H1 (cell line): Measurements from ENCODE around the gene SDHAF4. TPM values are rescaled to one million over a fixed set of nuclear protein-coding genes. Genes with fewer than 3 reads are reported as not detected.

Experiments used
- CTCF ChIA-PET: fragments of 300-600 bp; sonication (Branson Sonifier 250); formaldehyde crosslinking; loops from one replicate; lab custom pipeline; 2021; ENCODE audit not compliant: partially characterized antibody; lab: Charles Lee
- POLR2A ChIA-PET: fragments of 300-600 bp; sonication (Branson Sonifier 250); formaldehyde crosslinking; loops from one replicate; lab custom pipeline; 2021; ENCODE audit warnings: inconsistent platforms; ENCODE audit not compliant: partially characterized antibody; lab: Charles Lee
- DNase-seq, 2 experiments: peaks; one replicate each; pipeline versions ENCODE4 v3.0.0 to v3.0.0-alpha.2; 2010 to 2022; ENCODE audit warnings: low spot score in 2 of 2, low read depth in 1 of 2, mixed read lengths in 1 of 2
- FAIRE-seq: peaks from 2 replicates; lab custom pipeline; 2011; peaks lifted over from hg19 to GRCh38; lab: Jason Lieb, UNC
- H2AFZ ChIP-seq: 2 replicates; pipeline ENCODE4 v1.8.1; 2012; ENCODE audit warnings: low read length, inconsistent platforms
- H2AK5ac ChIP-seq: 2 replicates; pipeline ENCODE4 v1.6.1; 2013; ENCODE audit warnings: low read depth, low read length
- H2BK120ac ChIP-seq: replicated peaks from 2 replicates; pipeline ENCODE3; 2013; ENCODE audit warnings: low read depth, low read length, inconsistent platforms
- H2BK12ac ChIP-seq: 2 replicates; pipeline ENCODE4 v1.6.1; 2013; ENCODE audit warnings: low read depth, low read length
- H2BK15ac ChIP-seq: 2 replicates; pipeline ENCODE4 v1.6.1; 2013; ENCODE audit warnings: low read length
- H2BK20ac ChIP-seq: 2 replicates; pipeline ENCODE4 v1.6.1; 2013; ENCODE audit warnings: low read length
- H2BK5ac ChIP-seq: 2 replicates; pipeline ENCODE4 v1.6.1; 2013; ENCODE audit warnings: low read depth, low read length
- H3K14ac ChIP-seq: 2 replicates; pipeline ENCODE4 v1.6.1; 2013; ENCODE audit warnings: inconsistent platforms; ENCODE audit not compliant: insufficient read length
- H3K18ac ChIP-seq: 2 replicates; pipeline ENCODE4 v1.6.1; 2013; ENCODE audit warnings: low read length; ENCODE audit errors: extremely low read depth
- H3K23ac ChIP-seq: 2 replicates; pipeline ENCODE4 v1.6.1; 2013; ENCODE audit warnings: inconsistent platforms; ENCODE audit not compliant: insufficient read length
- H3K23me2 ChIP-seq: 2 replicates; pipeline ENCODE4 v1.6.1; 2013; ENCODE audit warnings: low read depth, low read length
- H3K27ac ChIP-seq: 2 replicates; pipeline ENCODE4 v1.6.1; 2011; ENCODE audit warnings: low read depth, low read length, inconsistent platforms
- H3K27me3 ChIP-seq, 4 experiments: replicated peaks in 1 of 4; 1 replicate in 1 of 4; 2 replicates in 3 of 4; pipeline versions ENCODE4 v1.6.1 to v1.8.1; 2011 to 2013; ENCODE audit warnings: low read length in 3 of 4, mild to moderate bottlenecking in 3 of 4, inconsistent platforms in 2 of 4, mixed read lengths in 2 of 4, moderate library complexity in 1 of 4; ENCODE audit not compliant: control insufficient read depth in 3 of 4, insufficient read depth in 3 of 4; ENCODE audit errors: extremely low read depth in 1 of 4
- H3K36me3 ChIP-seq, 4 experiments: 2 replicates each; pipeline versions ENCODE4 v1.6.1 to v1.8.1; 2011 to 2013; ENCODE audit warnings: mild to moderate bottlenecking in 4 of 4, low read length in 3 of 4, moderate library complexity in 2 of 4, control low read depth in 1 of 4, inconsistent platforms in 1 of 4; ENCODE audit not compliant: insufficient read depth in 4 of 4, control insufficient read depth in 2 of 4
- H3K4ac ChIP-seq: replicated peaks from 2 replicates; pipeline ENCODE3; 2013; ENCODE audit warnings: low read length, low read depth, mixed read lengths, inconsistent platforms; ENCODE audit not compliant: insufficient read length
- H3K4me1 ChIP-seq, 4 experiments: replicated peaks in 1 of 4; 1 replicate in 1 of 4; 2 replicates in 3 of 4; pipeline versions ENCODE4 v1.6.1 to v1.8.1; 2011 to 2013; ENCODE audit warnings: low read length in 3 of 4, inconsistent platforms in 2 of 4, mixed read lengths in 1 of 4; ENCODE audit not compliant: insufficient read depth in 4 of 4, control insufficient read depth in 3 of 4
- H3K4me2 ChIP-seq, 2 experiments: 2 replicates each; pipeline versions ENCODE4 v1.6.1 to v1.8.1; 2011 to 2013; ENCODE audit warnings: low read depth in 2 of 2, low read length in 2 of 2, control low read depth in 1 of 2, inconsistent platforms in 1 of 2, mild to moderate bottlenecking in 1 of 2; ENCODE audit not compliant: insufficient read depth in 1 of 2
- H3K4me3 ChIP-seq, 4 experiments: fragments of 200-600, 300-600 bp in 1 of 4; sonication (generic), shearing (Covaris generic), sonication (Bioruptor Twin) in 1 of 4; 2 replicates each; pipeline versions ENCODE4 v1.5.1 to v1.8.1; 2011 to 2016; ENCODE audit warnings: low read length in 4 of 4, low read depth in 3 of 4, control low read depth in 2 of 4, inconsistent platforms in 2 of 4, mild to moderate bottlenecking in 2 of 4, mixed read lengths in 1 of 4, moderate library complexity in 1 of 4; ENCODE audit not compliant: insufficient read depth in 2 of 4; ENCODE audit errors: extremely low read depth in 1 of 4
- H3K56ac ChIP-seq: replicated peaks from 2 replicates; pipeline ENCODE3; 2013; ENCODE audit warnings: low read depth, mild to moderate bottlenecking, mixed read lengths, low read length, inconsistent platforms; ENCODE audit not compliant: insufficient read length
- H3K79me1 ChIP-seq: 2 replicates; pipeline ENCODE4 v1.6.1; 2013; ENCODE audit warnings: low read depth, low read length, control low read depth
- H3K79me2 ChIP-seq, 2 experiments: 2 replicates each; pipeline versions ENCODE4 v1.6.1 to v1.8.1; 2012 to 2013; ENCODE audit warnings: low read length in 2 of 2, mild to moderate bottlenecking in 2 of 2, inconsistent platforms in 1 of 2; ENCODE audit not compliant: insufficient read depth in 2 of 2, control insufficient read depth in 1 of 2
- H3K9ac ChIP-seq, 4 experiments: replicated peaks in 1 of 4; 1 replicate in 1 of 4; 2 replicates in 3 of 4; pipeline versions ENCODE4 v1.6.1 to v1.8.1; 2011 to 2013; ENCODE audit warnings: low read depth in 3 of 4, low read length in 3 of 4, control low read depth in 2 of 4, mild to moderate bottlenecking in 2 of 4, moderate library complexity in 2 of 4, inconsistent platforms in 1 of 4; ENCODE audit errors: extremely low read depth in 1 of 4
- H3K9me3 ChIP-seq, 2 experiments: 2 replicates each; pipeline versions ENCODE4 v1.6.1 to v1.8.1; 2012 to 2013; ENCODE audit warnings: mild to moderate bottlenecking in 2 of 2, moderate library complexity in 2 of 2, control low read depth in 1 of 2, inconsistent platforms in 1 of 2, low read depth in 1 of 2, low read length in 1 of 2, mixed read lengths in 1 of 2; ENCODE audit not compliant: insufficient read depth in 2 of 2
- H4K20me1 ChIP-seq, 2 experiments: replicated peaks in 1 of 2; 2 replicates each; pipeline versions ENCODE3 to v1.8.1; 2011 to 2013; ENCODE audit warnings: inconsistent platforms in 2 of 2, low read length in 2 of 2, mild to moderate bottlenecking in 1 of 2; ENCODE audit not compliant: insufficient read depth in 2 of 2, control insufficient read depth in 1 of 2
- H4K5ac ChIP-seq: 2 replicates; pipeline ENCODE4 v1.6.1; 2013; ENCODE audit warnings: low read length, low read depth, mixed read lengths, inconsistent platforms; ENCODE audit not compliant: insufficient read length
- H4K8ac ChIP-seq: 2 replicates; pipeline ENCODE4 v1.8.0; 2013; ENCODE audit warnings: mild to moderate bottlenecking, moderate library complexity, low read length, inconsistent platforms; ENCODE audit not compliant: insufficient read depth; ENCODE audit errors: extremely low read depth
- H4K91ac ChIP-seq: replicated peaks from 2 replicates; pipeline ENCODE3; 2013; ENCODE audit warnings: low read length, mixed read lengths, inconsistent platforms; ENCODE audit not compliant: insufficient read length
- BRCA1 ChIP-seq: IDR thresholded peaks from 2 replicates; pipeline ENCODE4 v1.6.1; 2012; ENCODE audit warnings: low read depth, low read length, improper control_type of control experiment
- GABPA ChIP-seq: IDR thresholded peaks from 2 replicates; pipeline ENCODE4 v1.6.1; 2011; ENCODE audit warnings: mild to moderate bottlenecking, low read length, moderate library complexity, borderline replicate concordance; ENCODE audit not compliant: insufficient read depth
- MAFK ChIP-seq: IDR thresholded peaks from 2 replicates; pipeline ENCODE4 v1.6.1; 2012; ENCODE audit warnings: low read depth, mild to moderate bottlenecking, improper control_type of control experiment, low read length
- MAX ChIP-seq: IDR thresholded peaks from 2 replicates; pipeline ENCODE4 v1.6.1; 2012; ENCODE audit warnings: inconsistent platforms
- PHF8 ChIP-seq: fragments of 200-600 bp; sonication (generic); conservative IDR thresholded peaks from 2 replicates; pipeline ENCODE4 v1.7.1; 2012; ENCODE audit warnings: low read depth, mild to moderate bottlenecking, inconsistent platforms, low read length, moderate library complexity
- POLR2A ChIP-seq, 2 experiments: IDR thresholded peaks; 1 replicate in 1 of 2; 2 replicates in 1 of 2; pipeline ENCODE4 v1.6.1; 2011; ENCODE audit warnings: low read depth in 2 of 2, low read length in 2 of 2, mild to moderate bottlenecking in 2 of 2; ENCODE audit errors: control extremely low read depth in 1 of 2
- POLR2AphosphoS5 ChIP-seq: IDR thresholded peaks from 2 replicates; pipeline ENCODE4 v1.6.1; 2011; ENCODE audit warnings: low read depth, low read length
- RFX5 ChIP-seq: IDR thresholded peaks from 2 replicates; pipeline ENCODE4 v1.6.1; 2011; ENCODE audit warnings: low read depth, low read length, improper control_type of control experiment, borderline replicate concordance
- RNF2 ChIP-seq: fragments of 200-900, 300-1000 bp; sonication (generic); IDR thresholded peaks from 2 replicates; pipeline ENCODE4 v1.7.1; 2016; ENCODE audit warnings: borderline replicate concordance, low read depth, mild to moderate bottlenecking, antibody characterized with exemption, low read length; ENCODE audit not compliant: poor library complexity, severe bottlenecking; ENCODE audit errors: missing control alignments
- SP1 ChIP-seq: IDR thresholded peaks from 2 replicates; pipeline ENCODE4 v1.6.1; 2011; ENCODE audit warnings: low read depth, low read length
- SP4 ChIP-seq: IDR thresholded peaks from 2 replicates; pipeline ENCODE4 v1.6.1; 2012; ENCODE audit warnings: low read length, inconsistent platforms
- SRF ChIP-seq: IDR thresholded peaks from 2 replicates; pipeline ENCODE4 v1.6.1; 2011; ENCODE audit warnings: mild to moderate bottlenecking, low read depth, low read length, moderate library complexity
- SUZ12 ChIP-seq: fragments of 200-600 bp; sonication (generic); IDR thresholded peaks from 2 replicates; pipeline ENCODE4 v1.6.1; 2012; ENCODE audit warnings: mild to moderate bottlenecking, inconsistent platforms, low read length, moderate library complexity, mixed read lengths
- TAF7 ChIP-seq: optimal IDR thresholded peaks from 2 replicates; pipeline ENCODE3; 2011; ENCODE audit warnings: low read depth, mild to moderate bottlenecking, inconsistent platforms, low read length, moderate library complexity, borderline replicate concordance
- polyA plus RNA-seq, 7 experiments: library from polyadenylated mRNA; depleted of rRNA in 3 of 7; stranded (reverse) in 5 of 7; unstranded in 2 of 7; fragments of >200 nt in 5 of 7; fragments of 200-250 nt in 2 of 7; gene quantifications; 1 replicate in 5 of 7; 2 replicates in 1 of 7; 4 replicates in 1 of 7; pipeline versions ENCODE4 v1.2.1 to v1.2.3, GENCODE V29; 2011 to 2013; ENCODE audit warnings: missing spikeins in 2 of 7, mixed read lengths in 2 of 7
- total RNA-seq: library from RNA; stranded (reverse); fragmentation: NEBNext Ultra II Directional; extraction: Animal tissue kit (Norgen Biotek cat#: 25700); gene quantifications from 2 replicates; pipeline ENCODE4 v1.2.1, GENCODE V29; 2021

Gene SDHAF4
- total and polyA plus RNA-seq, 2 of the 8 experiments (the other 6 are each of a cell fraction or from before 2014, with no cell fraction given), result 9.8 to 14.9 TPM

- Histone ChIP-seq H3K36me3 (no peaks in the 10 kb centered on the region; a peak in 1 of 8 replicates), H2AK5ac (no peak overlapping the region), H4K5ac (no peak overlapping the region), H3K27ac (no peak overlapping the region), H4K91ac (no peak overlapping the region), H4K8ac (no peak overlapping the region), H3K18ac (no peak overlapping the region), H3K23me2 (no peaks in the 10 kb centered on the region), H3K4me1 (peaks cover 0 to 5% (median 0%) of the 10 kb centered on the region in 4 experiments; a peak in 1 of 7 replicates), H3K14ac (no peak overlapping the region), H2BK15ac (no peak overlapping the region), H3K56ac (no peak overlapping the region), H2AFZ (no peak overlapping the region), H3K27me3 (no peaks in the 10 kb centered on the region), H3K4ac (no peak overlapping the region), H3K9me3 (no peaks in the 10 kb centered on the region), H3K79me1 (no peaks in the 10 kb centered on the region), H2BK5ac (no peak overlapping the region), H4K20me1 (no peaks in the 10 kb centered on the region), H3K23ac (no peak overlapping the region), H3K9ac (no peak overlapping the region), H3K4me2 (no peak overlapping the region), H3K79me2 (no peaks in the 10 kb centered on the region), H2BK12ac (no peak overlapping the region), H3K4me3 (no peak overlapping the region)
- DNase-seq, result no peak
- ChIA-PET POLR2A (no interaction called here), CTCF (interaction anchor here (0.7 to 5.1 kb wide), 4 partner anchors 15 to 338 kb away, joined by 3 to 39 read pairs (median 6); no protein-coding TSS in a partner anchor)
- no peak for FAIRE-seq
- TF ChIP-seq SRF, result no peak
- no peak for TF ChIP-seq RNF2
- TF ChIP-seq MAFK, result no peak
- no peak for TF ChIP-seq POLR2AphosphoS5
- TF ChIP-seq RFX5, result no peak
- no peak for TF ChIP-seq SUZ12
- no peak for TF ChIP-seq MAX
- no peak for TF ChIP-seq POLR2A (IDR thresholded peaks at IDR 0.05; ENCODE audit: control extremely low read depth in 1 of 2, low read depth in 2 of 2, low read length in 2 of 2)
- no peak for TF ChIP-seq SP1
- TF ChIP-seq GABPA, result no peak
- TF ChIP-seq PHF8, result no peak
- no peak for TF ChIP-seq SP4
- no peak for TF ChIP-seq TAF7
- no peak for TF ChIP-seq BRCA1
- TF ChIP-seq, all 59 proteins: peak for 0
- H2BK20ac ChIP-seq, result no peak overlapping the region
- no peak overlapping the region for H2BK120ac ChIP-seq
Observed at GRCh38 chr6:70549327-70549726, 17.4 kb upstream of the SDHAF4 start.
